Mesenchymal stem cell (in vitro differentiated cells and primary cell): Measurements from ENCODE around the gene HOMEZ.

Source experiments
- DNase-seq: peaks from one replicate; pipeline ENCODE4 v3.0.0-alpha.2; 2013
- H2AFZ ChIP-seq: one replicate; pipeline ENCODE4 v1.6.1; 2013; ENCODE audit warnings: low read depth, mild to moderate bottlenecking, control low read depth, inconsistent platforms, low read length, moderate library complexity
- H2AK5ac ChIP-seq: 2 replicates; pipeline ENCODE4 v1.6.1; 2013; ENCODE audit warnings: low read length, moderate library complexity, mild to moderate bottlenecking, inconsistent platforms; ENCODE audit not compliant: severe bottlenecking
- H2BK120ac ChIP-seq: one replicate; pipeline ENCODE4 v1.6.1; 2013; ENCODE audit warnings: low read depth, mild to moderate bottlenecking, inconsistent platforms, low read length, moderate library complexity
- H2BK12ac ChIP-seq, 2 experiments: one replicate each; pipeline ENCODE4 v1.6.1; 2013; ENCODE audit warnings: inconsistent platforms in 2 of 2, low read length in 2 of 2, mild to moderate bottlenecking in 2 of 2, moderate library complexity in 2 of 2, control low read depth in 1 of 2
- H2BK15ac ChIP-seq: one replicate; pipeline ENCODE4 v1.6.1; 2013; ENCODE audit warnings: mild to moderate bottlenecking, low read depth, inconsistent platforms; ENCODE audit not compliant: poor library complexity, severe bottlenecking
- H2BK5ac ChIP-seq: 2 replicates; pipeline ENCODE4 v1.6.1; 2013; ENCODE audit warnings: low read depth, mild to moderate bottlenecking, low read length, control low read depth, inconsistent platforms; ENCODE audit not compliant: poor library complexity, severe bottlenecking
- H3K14ac ChIP-seq, 2 experiments: one replicate each; pipeline ENCODE4 v1.6.1; 2013; ENCODE audit warnings: inconsistent platforms in 2 of 2, low read length in 2 of 2, control low read depth in 1 of 2, mild to moderate bottlenecking in 1 of 2, moderate library complexity in 1 of 2
- H3K18ac ChIP-seq, 2 experiments: one replicate each; pipeline ENCODE4 v1.6.1; 2013; ENCODE audit warnings: inconsistent platforms in 2 of 2, low read length in 2 of 2, control low read depth in 1 of 2, low read depth in 1 of 2, mild to moderate bottlenecking in 1 of 2
- H3K23ac ChIP-seq, 2 experiments: one replicate each; pipeline ENCODE4 v1.6.1; 2013; ENCODE audit warnings: inconsistent platforms in 2 of 2, low read length in 2 of 2, mild to moderate bottlenecking in 2 of 2, moderate library complexity in 2 of 2, control low read depth in 1 of 2
- H3K27ac ChIP-seq: 2 replicates; pipeline ENCODE4 v1.5.1; 2013; ENCODE audit warnings: mild to moderate bottlenecking, moderate library complexity, low read length, control low read depth, inconsistent platforms; ENCODE audit not compliant: poor library complexity, severe bottlenecking
- H3K27me3 ChIP-seq, 2 experiments: 2 replicates each; pipeline versions ENCODE4 v1.6.1 to v1.7.0; 2013; ENCODE audit warnings: low read length in 2 of 2, mild to moderate bottlenecking in 2 of 2, moderate library complexity in 2 of 2, control low read depth in 1 of 2, inconsistent platforms in 1 of 2; ENCODE audit not compliant: control insufficient read depth in 1 of 2, insufficient read depth in 1 of 2
- H3K36me3 ChIP-seq, 2 experiments: 2 replicates each; pipeline versions ENCODE4 v1.6.1 to v1.7.0; 2013; ENCODE audit warnings: low read length in 2 of 2, control low read depth in 1 of 2, inconsistent platforms in 1 of 2, low read depth in 1 of 2, mild to moderate bottlenecking in 1 of 2; ENCODE audit not compliant: insufficient read depth in 2 of 2, control insufficient read depth in 1 of 2
- H3K4ac ChIP-seq, 2 experiments: one replicate each; pipeline ENCODE4 v1.6.1; 2013; ENCODE audit warnings: inconsistent platforms in 2 of 2, low read length in 2 of 2, mild to moderate bottlenecking in 2 of 2, moderate library complexity in 2 of 2, control low read depth in 1 of 2, low read depth in 1 of 2
- H3K4me1 ChIP-seq: 2 replicates; pipeline ENCODE4 v1.6.1; 2013; ENCODE audit warnings: low read depth, low read length, control low read depth; ENCODE audit not compliant: control insufficient read depth, insufficient read depth
- H3K4me2 ChIP-seq: 2 replicates; pipeline ENCODE4 v1.6.1; 2013; ENCODE audit warnings: low read length, mild to moderate bottlenecking, inconsistent platforms; ENCODE audit not compliant: poor library complexity, severe bottlenecking
- H3K4me3 ChIP-seq, 2 experiments: 2 replicates each; pipeline versions ENCODE4 v1.5.1 to v1.7.0; 2013; ENCODE audit warnings: low read length in 2 of 2, mild to moderate bottlenecking in 2 of 2, control low read depth in 1 of 2, low read depth in 1 of 2; ENCODE audit not compliant: insufficient read depth in 1 of 2
- H3K79me1 ChIP-seq: replicated peaks from 2 replicates; pipeline ENCODE4 v1.6.1; 2013; ENCODE audit warnings: mild to moderate bottlenecking, control low read depth, low read length, inconsistent platforms; ENCODE audit not compliant: poor library complexity, severe bottlenecking
- H3K9ac ChIP-seq: 2 replicates; pipeline ENCODE4 v1.7.0; 2013; ENCODE audit warnings: mild to moderate bottlenecking, low read length, moderate library complexity
- H3K9me3 ChIP-seq: 2 replicates; pipeline ENCODE4 v1.7.0; 2013; ENCODE audit warnings: mild to moderate bottlenecking, low read length; ENCODE audit not compliant: control insufficient read depth
- H4K8ac ChIP-seq: one replicate; pipeline ENCODE4 v1.6.1; 2013; ENCODE audit warnings: inconsistent platforms, mild to moderate bottlenecking, low read length, moderate library complexity
- H4K91ac ChIP-seq: one replicate; pipeline ENCODE4 v1.6.1; 2013; ENCODE audit warnings: mild to moderate bottlenecking, low read length, inconsistent platforms
- WGBS: methylation state at CpG from one replicate; pipeline ENCODE4 v1.1.7; 2013; ENCODE audit warnings: mixed read lengths; 5-methylcytosine and 5-hydroxymethylcytosine counted together

The HOMEZ gene

GRCh38 chr14:23320584-23321571, 34.9 kb upstream of the HOMEZ start, which contains the start of gene PABPN1:
TSS of gene PABPN1 (plus strand) at chr14:23321457. CDS start at chr14:23321470, 13 bp downstream.
- WGBS: 8% methylated on average over 54 of the region's 63 CpGs
- Histone ChIP-seq H2BK120ac (peak within 1 kb of the TSS; percentile 88), H2BK5ac (peak within 1 kb of the TSS; percentile 89), H3K18ac (peak within 1 kb of the TSS; percentile 92 to 96), H3K4me2 (peak within 1 kb of the TSS; percentile 71), H4K91ac (peak within 1 kb of the TSS; percentile 89), H3K9ac (peak within 1 kb of the TSS; percentile 97), H3K14ac (peak within 1 kb of the TSS; percentile 48 to 50), H3K4ac (peak within 1 kb of the TSS; percentile 75 to 95), H2AK5ac (peak within 1 kb of the TSS; percentile 83), H3K36me3 (peaks cover 31 to 60% of the 10 kb centered on the region in 2 experiments), H2BK15ac (peak within 1 kb of the TSS; percentile 95), H3K27ac (peak within 1 kb of the TSS; percentile 87), H3K23ac (peak within 1 kb of the TSS in 1 of 2 experiments; percentile 14), H2BK12ac (no peak within 1 kb of the TSS), H3K4me3 (peak within 1 kb of the TSS; percentile 77 to 93), H3K27me3 (no peaks in the 10 kb centered on the region), H4K8ac (peak within 1 kb of the TSS; percentile 97), H3K4me1 (peaks cover 16% of the 10 kb centered on the region), H3K79me1 (peaks cover 14% of the 10 kb centered on the region), H3K9me3 (no peaks in the 10 kb centered on the region), H2AFZ (peak within 1 kb of the TSS; percentile 73)
- peak; percentile 100 for DNase-seq

DNA sequence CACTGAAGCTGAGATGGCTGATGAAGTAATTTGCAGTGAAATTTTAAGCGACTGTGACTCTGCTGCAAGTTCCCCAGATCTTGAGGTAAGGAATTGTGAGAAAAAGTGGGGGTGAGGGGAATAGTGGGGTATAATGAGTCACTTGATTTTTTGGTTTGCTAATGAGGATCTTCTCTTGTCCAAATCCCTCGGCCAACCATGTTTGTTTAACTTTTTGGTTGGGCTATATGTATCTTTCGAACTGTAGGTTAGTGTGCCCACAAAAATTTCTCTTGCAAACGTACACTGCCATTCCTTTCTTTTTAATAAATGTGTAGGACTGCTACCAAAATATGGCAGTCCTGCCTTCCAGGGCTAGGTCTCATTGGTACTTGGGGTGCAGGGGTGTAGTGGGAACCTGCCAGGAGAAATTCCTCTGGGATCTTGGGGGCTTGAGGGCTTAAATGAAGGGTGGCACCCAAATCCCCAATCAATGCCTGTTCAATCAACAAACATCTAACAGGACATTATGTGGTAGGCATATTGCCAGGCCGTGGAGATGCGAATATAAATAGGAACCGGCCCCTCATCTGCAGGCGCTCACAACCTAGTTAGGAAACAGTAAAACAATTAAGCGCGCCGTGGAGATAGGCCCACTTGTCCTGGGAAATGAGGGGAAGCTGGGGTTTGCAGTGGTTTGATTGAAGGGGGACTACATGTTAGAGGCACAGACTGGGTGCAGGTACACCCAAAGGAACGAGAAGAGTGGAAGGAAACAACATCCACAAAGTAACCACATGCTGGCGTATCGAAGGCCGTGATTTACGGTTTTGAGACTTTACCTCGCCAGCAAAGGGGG, 34.0 kb upstream of the HOMEZ start:
- peak overlapping the region; percentile 83 for H2AK5ac ChIP-seq
- H2BK120ac ChIP-seq: no peak overlapping the region
- WGBS: 98% methylated on average over 17 of the region's 17 CpGs

DNA sequence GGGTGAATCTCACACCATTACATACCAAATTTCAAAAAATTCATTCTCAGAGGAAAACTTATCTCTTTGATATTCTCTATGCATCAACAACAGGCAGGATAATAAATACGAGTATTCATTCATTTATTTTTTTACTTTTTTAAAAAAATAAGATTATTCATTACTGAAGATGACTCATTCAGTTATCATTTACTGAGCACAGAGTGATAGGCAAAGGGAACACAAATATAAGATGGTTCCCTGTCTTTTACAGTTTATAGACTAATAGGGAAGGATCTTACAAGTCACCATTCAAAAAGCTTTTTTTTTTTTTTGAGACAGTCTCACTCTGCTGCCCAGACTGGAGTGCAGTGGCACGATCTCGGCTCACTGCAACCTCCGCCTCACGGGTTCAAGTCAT, 30.4 kb upstream of the HOMEZ start:
- Histone ChIP-seq H3K27me3 (no peaks in the 10 kb centered on the region), H3K23ac (no peak overlapping the region), H2AFZ (no peak overlapping the region), H4K8ac (no peak overlapping the region), H2BK120ac (no peak overlapping the region), H3K18ac (no peak overlapping the region), H4K91ac (no peak overlapping the region), H3K9ac (no peak overlapping the region), H3K4me2 (no peak overlapping the region), H3K14ac (no peak overlapping the region), H3K4me3 (no peak overlapping the region), H2BK15ac (no peak overlapping the region), H3K27ac (no peak overlapping the region), H2AK5ac (no peak overlapping the region), H3K4ac (no peak overlapping the region), H3K79me1 (peaks cover 10% of the 10 kb centered on the region), H3K36me3 (peaks cover 25 to 56% of the 10 kb centered on the region in 2 experiments), H2BK12ac (no peak overlapping the region), H2BK5ac (no peak overlapping the region), H3K9me3 (no peaks in the 10 kb centered on the region), H3K4me1 (peaks cover 8% of the 10 kb centered on the region)
- no peak for DNase-seq
- 97% methylated on average over 4 of the region's 5 CpGs for WGBS

More for the DNA sequence above, 34.0 kb upstream of the HOMEZ start:
- peak overlapping the region; percentile 27 to 86 for H3K4ac ChIP-seq
- peak overlapping the region; percentile 68 to 82 for H3K18ac ChIP-seq
- no peaks in the 10 kb centered on the region for H3K27me3 ChIP-seq
- peaks cover 16% of the 10 kb centered on the region for H3K4me1 ChIP-seq
- H4K91ac ChIP-seq: peak overlapping the region; percentile 89
- peak overlapping the region in 1 of 2 experiments; percentile 3 for H3K23ac ChIP-seq
- peak overlapping the region in 1 of 2 experiments; percentile 60 for H3K4me3 ChIP-seq
- peak overlapping the region; percentile 87 for H3K27ac ChIP-seq
- H3K4me2 ChIP-seq: no peak overlapping the region
- no peak overlapping the region for H2BK5ac ChIP-seq
- H3K36me3 ChIP-seq: peaks cover 26 to 58% of the 10 kb centered on the region in 2 experiments
- peak overlapping the region; percentile 97 for H4K8ac ChIP-seq
- peak overlapping the region; percentile 79 for H3K9ac ChIP-seq
- no peak overlapping the region for H3K14ac ChIP-seq
- no peak overlapping the region for H2BK12ac ChIP-seq
- peak overlapping the region; percentile 73 for H2AFZ ChIP-seq
- no peak overlapping the region for H2BK15ac ChIP-seq
- peaks cover 13% of the 10 kb centered on the region for H3K79me1 ChIP-seq
- no peak for DNase-seq
- H3K9me3 ChIP-seq: no peaks in the 10 kb centered on the region
